HEK293 (cell line): ENCODE measurements around the gene FAM120A.

Experiments used
- CTCF ChIA-PET: fragments of 350-600 bp; formaldehyde crosslinking; extraction: SDS; loops from one replicate; lab custom pipeline; 2021; ENCODE audit warnings: antibody characterized with exemption; lab: Yijun Ruan, JAX
- POLR2A ChIA-PET: fragments of 300-600 bp; formaldehyde crosslinking; extraction: SDS; loops from one replicate; lab custom pipeline; 2020; ENCODE audit warnings: antibody characterized with exemption, inconsistent platforms; lab: Yijun Ruan, JAX
- H3K27ac ChIP-seq: fragments of 200-500 bp; sonication (Bioruptor generic); 2 replicates; pipeline ENCODE4 v1.5.1; 2014; ENCODE audit warnings: low read depth, low read length, control low read depth, inconsistent platforms; ENCODE audit errors: extremely low read depth
- H3K36me3 ChIP-seq, 2 experiments: fragments of 200-500 bp in 1 of 2; sonication (Bioruptor generic) in 1 of 2; 1 replicate in 1 of 2; 2 replicates in 1 of 2; pipeline ENCODE4 v1.5.1; 2014 to 2017; ENCODE audit warnings: inconsistent platforms in 2 of 2, low read length in 2 of 2; ENCODE audit not compliant: control insufficient read depth in 2 of 2, insufficient read depth in 1 of 2
- H3K4me1 ChIP-seq: fragments of 200-500 bp; sonication (Bioruptor generic); 2 replicates; pipeline ENCODE4 v1.5.1; 2014; ENCODE audit warnings: mild to moderate bottlenecking, low read length, inconsistent platforms; ENCODE audit not compliant: control insufficient read depth, insufficient read depth
- H3K4me3 ChIP-seq: 2 replicates; pipeline ENCODE4 v1.5.1; 2011; ENCODE audit warnings: low read depth, mild to moderate bottlenecking, control low read depth, low read length, moderate library complexity
- H3K9me3 ChIP-seq: fragments of 200-500 bp; sonication (Bioruptor generic); 2 replicates; pipeline ENCODE4 v1.5.1; 2014; ENCODE audit warnings: low read depth, low read length, inconsistent platforms; ENCODE audit not compliant: control insufficient read depth, insufficient read depth
- CTCF ChIP-seq: fragments of 450-650 bp; formaldehyde crosslinking; IDR thresholded peaks from 2 replicates; pipeline ENCODE4 v1.5.1; 2016; ENCODE audit warnings: missing biosample characterization, missing genetic modification characterization
- GLIS1 ChIP-seq: fragments of 450-650 bp; formaldehyde crosslinking; IDR thresholded peaks from 2 replicates; pipeline ENCODE4 v1.5.1; 2016; ENCODE audit warnings: missing biosample characterization, missing genetic modification characterization
- HIC1 ChIP-seq: fragments of 450-650 bp; formaldehyde crosslinking; IDR thresholded peaks from 2 replicates; pipeline ENCODE4 v1.5.1; 2016; ENCODE audit warnings: missing biosample characterization, missing genetic modification characterization
- KLF9 ChIP-seq: fragments of 450-650 bp; formaldehyde crosslinking; IDR thresholded peaks from 2 replicates; pipeline ENCODE4 v1.5.1; 2016; ENCODE audit warnings: missing biosample characterization, missing genetic modification characterization, low read depth
- PATZ1 ChIP-seq: fragments of 450-650 bp; formaldehyde crosslinking; IDR thresholded peaks from 2 replicates; pipeline ENCODE4 v1.5.1; 2016; ENCODE audit warnings: missing biosample characterization, missing genetic modification characterization
- PRDM1 ChIP-seq: fragments of 450-650 bp; formaldehyde crosslinking; IDR thresholded peaks from 2 replicates; pipeline ENCODE4; 2016; ENCODE audit warnings: missing biosample characterization, missing genetic modification characterization
- PRDM10 ChIP-seq: fragments of 450-650 bp; formaldehyde crosslinking; IDR thresholded peaks from 2 replicates; pipeline ENCODE4 v1.5.1; 2016; ENCODE audit warnings: missing biosample characterization, missing genetic modification characterization
- RBAK ChIP-seq: fragments of 450-650 bp; formaldehyde crosslinking; IDR thresholded peaks from 2 replicates; pipeline ENCODE4 v1.5.1; 2016; ENCODE audit warnings: missing biosample characterization, missing genetic modification characterization
- YY1 ChIP-seq: fragments of 450-650 bp; formaldehyde crosslinking; IDR thresholded peaks from 2 replicates; pipeline ENCODE4 v1.5.1; 2018; ENCODE audit warnings: missing biosample characterization, missing genetic modification characterization
- ZBTB7A ChIP-seq: fragments of 450-650 bp; formaldehyde crosslinking; IDR thresholded peaks from 2 replicates; pipeline ENCODE4 v1.5.1; 2016; ENCODE audit warnings: low read depth, missing biosample characterization, missing genetic modification characterization
- ZEB2 ChIP-seq: fragments of 450-650 bp; formaldehyde crosslinking; IDR thresholded peaks from 2 replicates; pipeline ENCODE4 v1.5.1; 2016; ENCODE audit warnings: missing biosample characterization, missing genetic modification characterization
- ZFP41 ChIP-seq: fragments of 450-650 bp; formaldehyde crosslinking; IDR thresholded peaks from 2 replicates; pipeline ENCODE4 v1.5.1; 2016; ENCODE audit warnings: missing biosample characterization, missing genetic modification characterization, borderline replicate concordance
- ZNF10 ChIP-seq: fragments of 450-650 bp; formaldehyde crosslinking; IDR thresholded peaks from 2 replicates; pipeline ENCODE4 v1.5.1; 2017; ENCODE audit warnings: missing biosample characterization, missing genetic modification characterization
- ZNF112 ChIP-seq: fragments of 450-650 bp; formaldehyde crosslinking; IDR thresholded peaks from 2 replicates; pipeline ENCODE4 v1.5.0; 2017; ENCODE audit warnings: missing biosample characterization, missing genetic modification characterization
- ZNF214 ChIP-seq: fragments of 450-650 bp; formaldehyde crosslinking; IDR thresholded peaks from 2 replicates; pipeline ENCODE4 v1.5.1; 2017; ENCODE audit warnings: missing biosample characterization, mild to moderate bottlenecking, missing genetic modification characterization, borderline replicate concordance
- ZNF274 ChIP-seq, 2 experiments: fragments of 200-500 bp in 1 of 2; fragments of 450-650 bp in 1 of 2; sonication (Bioruptor generic) in 1 of 2; formaldehyde crosslinking in 1 of 2; IDR thresholded peaks; 2 replicates each; pipeline versions ENCODE4 v1.5.1 to v1.6.1; 2014 to 2016; ENCODE audit warnings: borderline replicate concordance in 1 of 2, inconsistent platforms in 1 of 2, low read length in 1 of 2, missing biosample characterization in 1 of 2, missing genetic modification characterization in 1 of 2
- ZNF335 ChIP-seq: fragments of 450-650 bp; formaldehyde crosslinking; conservative IDR thresholded peaks from 2 replicates; pipeline ENCODE4 v1.5.1; 2016; ENCODE audit warnings: missing biosample characterization, missing genetic modification characterization
- ZNF37A ChIP-seq: fragments of 450-650 bp; IDR thresholded peaks from 2 replicates; pipeline ENCODE4 v1.5.1; 2018; ENCODE audit warnings: missing biosample characterization, missing genetic modification characterization
- ZNF394 ChIP-seq: fragments of 450-650 bp; formaldehyde crosslinking; IDR thresholded peaks from 2 replicates; pipeline ENCODE4 v1.5.1; 2016; ENCODE audit warnings: missing biosample characterization, missing genetic modification characterization, mild to moderate bottlenecking, moderate library complexity, borderline replicate concordance
- ZNF549 ChIP-seq: fragments of 450-650 bp; IDR thresholded peaks from 2 replicates; pipeline ENCODE4 v1.5.1; 2018; ENCODE audit warnings: missing biosample characterization, missing genetic modification characterization, mild to moderate bottlenecking, inconsistent platforms, moderate library complexity
- ZNF600 ChIP-seq: fragments of 450-650 bp; formaldehyde crosslinking; IDR thresholded peaks from 2 replicates; pipeline ENCODE4 v1.5.1; 2016; ENCODE audit warnings: missing biosample characterization, missing genetic modification characterization
- ZNF624 ChIP-seq: fragments of 450-650 bp; formaldehyde crosslinking; IDR thresholded peaks from 2 replicates; pipeline ENCODE4 v1.5.1; 2017; ENCODE audit warnings: missing biosample characterization, missing genetic modification characterization
- ZNF654 ChIP-seq: fragments of 450-650 bp; formaldehyde crosslinking; IDR thresholded peaks from 2 replicates; pipeline ENCODE4 v1.5.1; 2016; ENCODE audit warnings: low read depth, missing biosample characterization, missing genetic modification characterization
- ZNF658 ChIP-seq: fragments of 450-650 bp; formaldehyde crosslinking; IDR thresholded peaks from 2 replicates; pipeline ENCODE4; 2016; ENCODE audit warnings: missing biosample characterization, missing genetic modification characterization
- ZNF76 ChIP-seq: fragments of 450-650 bp; formaldehyde crosslinking; IDR thresholded peaks from 2 replicates; pipeline ENCODE4; 2016; ENCODE audit warnings: low read depth, missing biosample characterization, missing genetic modification characterization, borderline replicate concordance
- ZNF837 ChIP-seq: fragments of 450-650 bp; formaldehyde crosslinking; IDR thresholded peaks from 2 replicates; pipeline ENCODE4 v1.5.1; 2016; ENCODE audit warnings: missing biosample characterization, missing genetic modification characterization
- ZSCAN16 ChIP-seq: fragments of 450-650 bp; formaldehyde crosslinking; IDR thresholded peaks from 2 replicates; pipeline ENCODE4 v1.5.1; 2016; ENCODE audit warnings: missing biosample characterization, missing genetic modification characterization

Gene FAM120A

GRCh38 chr9:93601063-93601462 is 149.6 kb downstream of the FAM120A start:
- Histone ChIP-seq H3K36me3 (no peaks in the 10 kb centered on the region), H3K4me1 (peaks cover 5% of the 10 kb centered on the region; the same call in 1 of the 2 replicates), H3K4me3 (no peak overlapping the region), H3K9me3 (no peaks in the 10 kb centered on the region), H3K27ac (no peak overlapping the region)
- ChIA-PET CTCF (interaction anchor here (1.2 kb wide), 1 partner anchor 9 kb away, joined by 4 read pairs; no protein-coding TSS in a partner anchor), POLR2A (no interaction called here)
- TF ChIP-seq ZNF214 (tag by site-specific recombination) = no peak
- TF ChIP-seq ZNF654 (tag by site-specific recombination) = no peak
- TF ChIP-seq GLIS1 (tag by site-specific recombination) = no peak
- no peak for TF ChIP-seq ZNF549
- no peak for TF ChIP-seq ZNF394 (tag by site-specific recombination)
- TF ChIP-seq ZBTB7A = no peak
- TF ChIP-seq PRDM1 (tag by site-specific recombination) = no peak
- TF ChIP-seq YY1 (tag by site-specific recombination) = no peak
- no peak for TF ChIP-seq KLF9 (tag by site-specific recombination)
- no peak for TF ChIP-seq ZNF112
- no peak for TF ChIP-seq ZNF837 (tag by site-specific recombination)
- TF ChIP-seq PATZ1 = no peak
- no peak for TF ChIP-seq ZNF658 (tag by site-specific recombination)
- no peak for TF ChIP-seq ZNF335 (tag by site-specific recombination)
- no peak for TF ChIP-seq ZNF37A (tag by site-specific recombination)

- ChIA-PET POLR2A (no interaction called here), CTCF (interaction anchor here (1.8 kb wide), 1 partner anchor 9 kb away, joined by 6 read pairs; no protein-coding TSS in a partner anchor)
- Histone ChIP-seq H3K9me3 (no peaks in the 10 kb centered on the region), H3K4me3 (no peak overlapping the region), H3K4me1 (peaks cover 5% of the 10 kb centered on the region; the same call in 1 of the 2 replicates), H3K36me3 (no peaks in the 10 kb centered on the region), H3K27ac (no peak overlapping the region)
- no peak for TF ChIP-seq ZNF624 (tag by site-specific recombination)
- TF ChIP-seq CTCF (tag by site-specific recombination) = no peak
- TF ChIP-seq ZNF600 = no peak
- TF ChIP-seq PRDM10 (tag by site-specific recombination) = no peak
- no peak for TF ChIP-seq HIC1
- no peak for TF ChIP-seq ZNF654 (tag by site-specific recombination)
- no peak for TF ChIP-seq ZNF10 (tag by site-specific recombination)
- TF ChIP-seq ZNF76 (tag by site-specific recombination) = no peak
- TF ChIP-seq RBAK (tag by site-specific recombination) = no peak
- TF ChIP-seq ZFP41 = no peak
- no peak for TF ChIP-seq ZNF274 (IDR thresholded peaks at IDR 0.05; ENCODE audit: low read length)
- no peak for TF ChIP-seq ZNF274 (tag by site-specific recombination; IDR thresholded peaks at IDR 0.05; ENCODE audit: borderline replicate concordance)
- TF ChIP-seq ZSCAN16 = no peak
- no peak for TF ChIP-seq ZEB2
Observed at GRCh38 chr9:93601666-93602065, 150.2 kb downstream of the FAM120A start.
